ENCODE results near the gene SLC7A1. TPM values are rescaled to one million over a fixed set of nuclear protein-coding genes. Genes with fewer than 3 reads are reported as not detected.

SLC7A1 gene
- polyA plus RNA-seq, 3 donors = 0.89 to 2.2 (median 0.92) TPM

DNA sequence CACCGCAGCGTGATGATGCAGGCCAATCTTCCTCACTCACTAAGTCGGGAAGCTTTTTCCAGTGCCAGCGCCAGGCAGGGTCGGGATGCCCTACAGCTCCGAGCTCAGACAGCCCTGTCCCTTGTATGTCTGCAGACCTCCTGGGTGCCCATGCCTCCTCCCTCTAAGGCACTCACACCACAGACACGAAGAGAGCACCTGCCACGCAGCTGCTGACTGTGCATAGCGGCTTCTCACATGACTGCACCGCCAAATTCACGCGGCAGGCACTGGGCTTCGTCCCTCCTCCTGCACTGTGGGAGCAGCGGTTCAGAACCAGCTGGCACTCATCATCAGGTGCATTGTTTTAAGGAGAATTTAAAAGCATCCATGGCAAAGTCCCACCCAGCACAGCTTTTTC is 88.1 kb downstream of the SLC7A1 start:
- no peak overlapping the region for H3K9ac ChIP-seq (ENCODE audit: insufficient read depth, low read length, poor library complexity, severe bottlenecking)
- no peak for DNase-seq
- no peak overlapping the region for H3K4me2 ChIP-seq (replicated peaks; ENCODE audit: extremely low read depth, low read length, poor library complexity, severe bottlenecking)
- H3K27ac ChIP-seq (ENCODE audit: low read depth in 1 of 2, low read length in 2 of 2) = no peak overlapping the region
- intact Hi-C loops (cut with micrococcal nuclease) = loop anchor here (5.0 to 10.0 kb wide), 2 partner anchors 205 to 337 kb away; no protein-coding TSS in a partner anchor
- WGBS (ENCODE audit: insufficient coverage) = 85% methylated on average over 14 of the region's 14 CpGs
- peaks cover 4 to 24% of the 10 kb centered on the region in 2 donors for H3K36me3 ChIP-seq (replicated peaks in 1 of 2; ENCODE audit: control insufficient read depth in 1 of 2, insufficient read depth in 2 of 2, low read length in 2 of 2)
- Mint-ChIP-seq H3K9me3 (peaks cover 0 to 2% (median 0%) of the 10 kb centered on the region in 7 donors), H3K27ac (no peak overlapping the region), H3K27me3 (ENCODE audit: low read depth in 3 of 3) (peaks cover 4 to 21% (median 11%) of the 10 kb centered on the region in 3 donors), H3K4me3 (no peak overlapping the region), H3K4me1 (peaks cover 7% of the 10 kb centered on the region), H3K36me3 (peaks cover 16 to 20% of the 10 kb centered on the region in 2 donors)
- no peak overlapping the region for H3K4me3 ChIP-seq (replicated peaks in 1 of 3; ENCODE audit: low read depth in 2 of 3, low read length in 3 of 3)
- H2AFZ ChIP-seq (ENCODE audit: insufficient read depth, low read depth, low read length, poor library complexity, severe bottlenecking) = no peak overlapping the region
- H4K20me1 ChIP-seq (ENCODE audit: insufficient read depth, low read length) = no peaks in the 10 kb centered on the region
- peaks cover 0 to 5% of the 10 kb centered on the region in 2 donors for H3K4me1 ChIP-seq (ENCODE audit: control insufficient read depth in 1 of 2, insufficient read depth in 2 of 2, low read length in 2 of 2)
- no peaks in the 10 kb centered on the region for H3K9me3 ChIP-seq (replicated peaks in 1 of 2; ENCODE audit: control insufficient read depth in 1 of 2, insufficient read depth in 1 of 2, low read length in 2 of 2)
- TF ChIP-seq, protein P1, sequence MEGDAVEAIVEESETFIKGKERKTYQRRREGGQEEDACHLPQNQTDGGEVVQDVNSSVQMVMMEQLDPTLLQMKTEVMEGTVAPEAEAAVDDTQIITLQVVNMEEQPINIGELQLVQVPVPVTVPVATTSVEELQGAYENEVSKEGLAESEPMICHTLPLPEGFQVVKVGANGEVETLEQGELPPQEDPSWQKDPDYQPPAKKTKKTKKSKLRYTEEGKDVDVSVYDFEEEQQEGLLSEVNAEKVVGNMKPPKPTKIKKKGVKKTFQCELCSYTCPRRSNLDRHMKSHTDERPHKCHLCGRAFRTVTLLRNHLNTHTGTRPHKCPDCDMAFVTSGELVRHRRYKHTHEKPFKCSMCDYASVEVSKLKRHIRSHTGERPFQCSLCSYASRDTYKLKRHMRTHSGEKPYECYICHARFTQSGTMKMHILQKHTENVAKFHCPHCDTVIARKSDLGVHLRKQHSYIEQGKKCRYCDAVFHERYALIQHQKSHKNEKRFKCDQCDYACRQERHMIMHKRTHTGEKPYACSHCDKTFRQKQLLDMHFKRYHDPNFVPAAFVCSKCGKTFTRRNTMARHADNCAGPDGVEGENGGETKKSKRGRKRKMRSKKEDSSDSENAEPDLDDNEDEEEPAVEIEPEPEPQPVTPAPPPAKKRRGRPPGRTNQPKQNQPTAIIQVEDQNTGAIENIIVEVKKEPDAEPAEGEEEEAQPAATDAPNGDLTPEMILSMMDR (IDR thresholded peaks at IDR 0.05) = no peak
- H3K79me2 ChIP-seq (ENCODE audit: insufficient read depth, low read length) = no peaks in the 10 kb centered on the region
- no peaks in the 10 kb centered on the region for H3K27me3 ChIP-seq (ENCODE audit: control insufficient read depth in 2 of 2, insufficient read depth in 2 of 2, low read length in 2 of 2)

DNA sequence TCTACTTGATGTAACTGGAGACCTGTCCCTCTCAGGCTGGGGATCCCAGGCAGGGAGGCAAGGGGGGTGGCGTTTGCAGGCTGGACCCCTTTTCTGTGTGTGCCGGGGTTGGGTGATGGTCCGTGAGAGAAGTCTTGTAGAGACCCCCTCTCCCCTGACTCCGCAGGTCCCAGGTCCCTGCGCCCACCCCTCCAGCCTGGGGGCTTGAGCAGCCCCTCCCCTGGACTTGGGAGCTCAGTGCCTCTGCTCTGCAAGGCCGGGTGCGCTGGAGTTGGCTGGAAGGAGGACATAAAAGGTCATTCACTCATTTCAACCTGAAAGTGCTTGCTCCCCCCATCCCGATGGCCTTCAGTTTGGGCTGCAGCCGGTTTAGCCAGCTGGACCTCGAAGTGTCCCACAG is 89.5 kb downstream of the SLC7A1 start:
- intact Hi-C loops (cut with micrococcal nuclease) = loop anchor here (5.0 to 10.0 kb wide), 2 partner anchors 206 to 339 kb away; no protein-coding TSS in a partner anchor
- H3K9ac ChIP-seq (ENCODE audit: insufficient read depth, low read length, poor library complexity, severe bottlenecking) = no peak overlapping the region
- H3K4me1 Mint-ChIP-seq = peaks cover 7% of the 10 kb centered on the region
- H3K79me2 ChIP-seq (ENCODE audit: insufficient read depth, low read length) = no peaks in the 10 kb centered on the region
- H3K9me3 Mint-ChIP-seq = peaks cover 0 to 2% (median 0%) of the 10 kb centered on the region in 7 donors
- H3K4me2 ChIP-seq (replicated peaks; ENCODE audit: extremely low read depth, low read length, poor library complexity, severe bottlenecking) = no peak overlapping the region
- no peak overlapping the region for H3K27ac ChIP-seq (ENCODE audit: low read depth in 1 of 2, low read length in 2 of 2)
- 100% methylated on average over 3 of the region's 10 CpGs for WGBS (ENCODE audit: insufficient coverage)
- no peak for DNase-seq
- no peak overlapping the region for H2AFZ ChIP-seq (ENCODE audit: insufficient read depth, low read depth, low read length, poor library complexity, severe bottlenecking)
- H3K4me3 ChIP-seq (replicated peaks in 1 of 3; ENCODE audit: low read depth in 2 of 3, low read length in 3 of 3) = no peak overlapping the region
- no peaks in the 10 kb centered on the region for H3K27me3 ChIP-seq (ENCODE audit: control insufficient read depth in 2 of 2, insufficient read depth in 2 of 2, low read length in 2 of 2)
- H3K4me1 ChIP-seq (ENCODE audit: control insufficient read depth in 1 of 2, insufficient read depth in 2 of 2, low read length in 2 of 2) = peaks cover 0 to 5% of the 10 kb centered on the region in 2 donors
- H3K9me3 ChIP-seq (replicated peaks in 1 of 2; ENCODE audit: control insufficient read depth in 1 of 2, insufficient read depth in 1 of 2, low read length in 2 of 2) = no peaks in the 10 kb centered on the region
- TF ChIP-seq, protein P1 (IDR thresholded peaks at IDR 0.05) = no peak
- peaks cover 4 to 21% (median 11%) of the 10 kb centered on the region in 3 donors for H3K27me3 Mint-ChIP-seq (ENCODE audit: low read depth in 3 of 3)
- H3K36me3 Mint-ChIP-seq = peaks cover 4 to 5% of the 10 kb centered on the region in 2 donors
- H3K4me3 Mint-ChIP-seq = no peak overlapping the region
- no peak overlapping the region for H3K27ac Mint-ChIP-seq
- H4K20me1 ChIP-seq (ENCODE audit: insufficient read depth, low read length) = no peaks in the 10 kb centered on the region
- peaks cover 0 to 10% of the 10 kb centered on the region in 2 donors for H3K36me3 ChIP-seq (replicated peaks in 1 of 2; ENCODE audit: control insufficient read depth in 1 of 2, insufficient read depth in 2 of 2, low read length in 2 of 2)

All from CD14-positive monocyte (primary cell).